NCI-H1417 (cell line): ENCODE measurements around the gene LCORL.
"Not testable (repeated sequence)": the region's sequence is repeated elsewhere in the genome, so short reads cannot be mapped to it uniquely, and the experiment has no call there.

Experiments
- DNase-seq, 3 experiments: peaks; one replicate each; lab custom pipeline; 2025; lab: John Stamatoyannopoulos, UW

Gene LCORL

GRCh38 chr4:17854036-17854435 is 167.5 kb downstream of the LCORL start:
- no peak for DNase-seq

GRCh38 chr4:17851959-17852358 is 169.6 kb downstream of the LCORL start:
- DNase-seq = no peak

- DNase-seq = not testable (repeated sequence)
These were observed 171.3 kb downstream of the LCORL start for GRCh38 chr4:17850295-17850694.

- DNase-seq = no peak
These were observed 175.3 kb downstream of the LCORL start for GRCh38 chr4:17846266-17846665.

- no peak for DNase-seq
These were observed 197.5 kb downstream of the LCORL start for GRCh38 chr4:17823871-17824669.

- DNase-seq = peak in 2 of 3 experiments; percentile 12 to 65
These were observed 204.5 kb downstream of the LCORL start for GRCh38 chr4:17817027-17817426.

- DNase-seq = no peak
These were observed 205.4 kb downstream of the LCORL start for GRCh38 chr4:17816142-17816541.

GRCh38 chr4:17814140-17814539 is 207.4 kb downstream of the LCORL start:
- no peak for DNase-seq

GRCh38 chr4:17812801-17813200 is 208.8 kb downstream of the LCORL start:
- DNase-seq = peak in 1 of 3 experiments; percentile 46

- peak in 1 of 3 experiments; percentile 63 for DNase-seq
These were observed 209.4 kb downstream of the LCORL start for GRCh38 chr4:17812125-17812524.

- peak in 1 of 3 experiments; percentile 74 for DNase-seq
These were observed 210.4 kb downstream of the LCORL start for GRCh38 chr4:17811078-17811603.

GRCh38 chr4:17810260-17811077 is 211.1 kb downstream of the LCORL start, which contains the start of the genes DCAF16 and NCAPG:
DCAF16 (minus strand) TSS chr4:17810757; CDS start chr4:17804141, 6,616 bp downstream.
NCAPG (plus strand) TSS chr4:17810979; CDS start chr4:17811078, 99 bp downstream.
- peak; percentile 99 to 100 (median 100) for DNase-seq

- peak in 1 of 3 experiments; percentile 60 for DNase-seq
These were observed 211.9 kb downstream of the LCORL start for GRCh38 chr4:17809667-17810066.

GRCh38 chr4:17807446-17807845 is 214.1 kb downstream of the LCORL start:
- DNase-seq = no peak

GRCh38 chr4:17805580-17806155 is 215.9 kb downstream of the LCORL start:
- no peak for DNase-seq

- no peak for DNase-seq
These were observed 223.7 kb downstream of the LCORL start for GRCh38 chr4:17797808-17798207.

GRCh38 chr4:17794730-17795129 is 226.8 kb downstream of the LCORL start:
- DNase-seq = no peak
